Caco-2 (cell line): Measurements from ENCODE around the gene TMEM62. TPM values are rescaled to one million over a fixed set of nuclear protein-coding genes. Genes with fewer than 3 reads are reported as not detected.
"Not testable (repeated sequence)": the region's sequence is repeated elsewhere in the genome, so short reads cannot be mapped to it uniquely, and the experiment has no call there.

Source experiments
- BruUV-seq: library from RNA; stranded (reverse); fragments of 400-500 nt; replicated peaks from 2 replicates; lab custom pipeline; 2021; lab: Mats Ljungman, UMichigan
- CTCF ChIA-PET: fragments of 300-600 bp; sonication (Branson Sonifier 250); formaldehyde crosslinking; loops from one replicate; lab custom pipeline; 2022; ENCODE audit warnings: antibody characterized with exemption; lab: Charles Lee
- POLR2A ChIA-PET: fragments of 300-600 bp; sonication (Branson Sonifier 250); formaldehyde crosslinking; loops from one replicate; lab custom pipeline; 2022; ENCODE audit warnings: antibody characterized with exemption; lab: Charles Lee
- DNase-seq, 2 experiments: peaks; one replicate each; pipeline versions ENCODE4 v3.0.0 to v3.0.0-alpha.2; 2020 to 2022
- H3K27me3 ChIP-seq: replicated peaks from 2 replicates; pipeline ENCODE4 v1.6.0; 2011; ENCODE audit warnings: low read length; ENCODE audit not compliant: control insufficient read depth, insufficient read depth
- H3K36me3 ChIP-seq: 2 replicates; pipeline ENCODE4 v1.5.1; 2011; ENCODE audit warnings: low read length; ENCODE audit not compliant: control insufficient read depth, insufficient read depth
- H3K4me1 ChIP-seq: fragments of 250-450 bp; sonication (Bioruptor Pico); 2 replicates; pipeline ENCODE4 v1.5.1; 2020; ENCODE audit warnings: mild to moderate bottlenecking
- H3K4me3 ChIP-seq: 2 replicates; pipeline ENCODE4 v1.5.1; 2011; ENCODE audit warnings: low read depth, mild to moderate bottlenecking, control low read depth, low read length
- H3K9me3 ChIP-seq: fragments of 250-450 bp; sonication (Bioruptor Pico); 2 replicates; pipeline ENCODE4 v1.5.1; 2020; ENCODE audit warnings: mild to moderate bottlenecking, moderate library complexity
- H3K27ac Mint-ChIP-seq: one replicate; pipeline ENCODE4 v1.8.0; 2022; ENCODE audit warnings: mixed read lengths; ENCODE audit not compliant: unreplicated experiment
- H3K27me3 Mint-ChIP-seq: one replicate; pipeline ENCODE4 v1.8.0; 2022; ENCODE audit warnings: mixed read lengths; ENCODE audit not compliant: insufficient read depth, unreplicated experiment
- H3K36me3 Mint-ChIP-seq: one replicate; pipeline ENCODE4 v1.8.0; 2022; ENCODE audit warnings: mild to moderate bottlenecking, mixed read lengths; ENCODE audit not compliant: insufficient read depth, unreplicated experiment
- H3K4me1 Mint-ChIP-seq: one replicate; pipeline ENCODE4 v1.8.0; 2022; ENCODE audit warnings: low read depth, mixed read lengths; ENCODE audit not compliant: unreplicated experiment
- H3K4me3 Mint-ChIP-seq: one replicate; pipeline ENCODE4 v1.8.0; 2022; ENCODE audit warnings: mild to moderate bottlenecking, moderate library complexity, mixed read lengths; ENCODE audit not compliant: unreplicated experiment
- H3K9me3 Mint-ChIP-seq: one replicate; pipeline ENCODE4 v1.8.0; 2022; ENCODE audit warnings: mixed read lengths; ENCODE audit not compliant: unreplicated experiment
- CTCF ChIP-seq, 2 experiments: fragments of 200-600 bp in 1 of 2; IDR thresholded peaks; 1 replicate in 1 of 2; 2 replicates in 1 of 2; pipeline versions ENCODE4 v1.5.1 to v1.8.0; 2011 to 2022; ENCODE audit warnings: antibody characterized with exemption in 1 of 2, control low read depth in 1 of 2, inconsistent platforms in 1 of 2, low read depth in 1 of 2, low read length in 1 of 2, mild to moderate bottlenecking in 1 of 2, moderate library complexity in 1 of 2; ENCODE audit not compliant: insufficient read depth in 1 of 2, severe bottlenecking in 1 of 2, unreplicated experiment in 1 of 2
- intact Hi-C: fragments of 100-400 bp; cut with micrococcal nuclease; formaldehyde crosslinking; loops from one replicate; pipeline ENCODE4 v1.10.0; 2022; ENCODE audit not compliant: unreplicated experiment
- total RNA-seq: library from RNA; stranded (reverse); gene quantifications from 2 replicates; pipeline ENCODE4 v1.2.3, GENCODE V29; 2022

TMEM62 gene
- total RNA-seq, 1 experiment from 2014 or later, result 23.7 TPM

- peaks cover 37% of the 10 kb centered on the region for H3K36me3 Mint-ChIP-seq
- H3K27ac Mint-ChIP-seq, result peak overlapping the region; percentile 35
Measured at GRCh38 chr15:43165801-43166325, 32.5 kb downstream of the TMEM62 start.

GRCh38 chr15:43167261-43167660 lies 33.9 kb downstream of the TMEM62 start:
- intact Hi-C loops, H3K27ac Mint-ChIP-seq, BruUV-seq, H3K4me3 Mint-ChIP-seq, H3K27me3 Mint-ChIP-seq, H3K9me3 ChIP-seq, H3K9me3 Mint-ChIP-seq, H3K4me1 Mint-ChIP-seq, H3K27me3 ChIP-seq, H3K4me3 ChIP-seq, H3K36me3 ChIP-seq, CTCF ChIA-PET, DNase-seq, POLR2A ChIA-PET: not testable (repeated sequence)
- H3K4me1 ChIP-seq, result peaks cover 16% of the 10 kb centered on the region
- peaks cover 44% of the 10 kb centered on the region for H3K36me3 Mint-ChIP-seq

More at GRCh38 chr15:43165801-43166325, 32.5 kb downstream of the TMEM62 start:
- Histone ChIP-seq H3K9me3 (no peaks in the 10 kb centered on the region), H3K27me3 (no peaks in the 10 kb centered on the region), H3K4me3 (no peak overlapping the region), H3K4me1 (peaks cover 16% of the 10 kb centered on the region), H3K36me3 (no peaks in the 10 kb centered on the region; the same call in 1 of the 2 replicates)
- Mint-ChIP-seq H3K4me1 (peaks cover 7% of the 10 kb centered on the region), H3K27me3 (no peaks in the 10 kb centered on the region), H3K9me3 (no peaks in the 10 kb centered on the region), H3K4me3 (no peak overlapping the region)
- intact Hi-C loops, result no loop called here
- CTCF ChIA-PET, result no interaction called here
- POLR2A ChIA-PET, result no interaction called here
- TF ChIP-seq CTCF (IDR thresholded peaks at IDR 0.05; ENCODE audit: insufficient read depth in 1 of 2, low read depth in 1 of 2, low read length in 1 of 2, severe bottlenecking in 1 of 2, unreplicated experiment in 1 of 2), result no peak
- no peak for DNase-seq
- BruUV-seq, result no TSS peak

GRCh38 chr15:43168192-43169107 lies 35.1 kb downstream of the TMEM62 start:
- ChIA-PET POLR2A (no interaction called here), CTCF (no interaction called here)
- H3K9me3 ChIP-seq, result peaks cover 8% of the 10 kb centered on the region; the same call in 1 of the 2 replicates
- H3K27me3 Mint-ChIP-seq, result no peaks in the 10 kb centered on the region
- H3K4me3 Mint-ChIP-seq, result no peak overlapping the region
- peaks cover 16% of the 10 kb centered on the region for H3K4me1 ChIP-seq
- H3K36me3 Mint-ChIP-seq, result peaks cover 50% of the 10 kb centered on the region
- peaks cover 7% of the 10 kb centered on the region for H3K4me1 Mint-ChIP-seq
- no peak overlapping the region for H3K27ac Mint-ChIP-seq
- intact Hi-C loops, result no loop called here
- no peak for DNase-seq
- H3K27me3 ChIP-seq, result no peaks in the 10 kb centered on the region
- no peaks in the 10 kb centered on the region for H3K9me3 Mint-ChIP-seq
- no peak overlapping the region for H3K4me3 ChIP-seq
- TF ChIP-seq CTCF (IDR thresholded peaks at IDR 0.05; ENCODE audit: insufficient read depth in 1 of 2, low read depth in 1 of 2, low read length in 1 of 2, severe bottlenecking in 1 of 2, unreplicated experiment in 1 of 2), result no peak
- no TSS peak for BruUV-seq
- H3K36me3 ChIP-seq, result no peaks in the 10 kb centered on the region; the same call in 1 of the 2 replicates
